ENCODE measurements around the gene SCAPER. TPM values are rescaled to one million over a fixed set of nuclear protein-coding genes. Genes with fewer than 3 reads are reported as not detected.

Gene SCAPER
- total and polyA plus RNA-seq, 4 donors = 3.3 to 18.0 (median 9.9) TPM

DNA sequence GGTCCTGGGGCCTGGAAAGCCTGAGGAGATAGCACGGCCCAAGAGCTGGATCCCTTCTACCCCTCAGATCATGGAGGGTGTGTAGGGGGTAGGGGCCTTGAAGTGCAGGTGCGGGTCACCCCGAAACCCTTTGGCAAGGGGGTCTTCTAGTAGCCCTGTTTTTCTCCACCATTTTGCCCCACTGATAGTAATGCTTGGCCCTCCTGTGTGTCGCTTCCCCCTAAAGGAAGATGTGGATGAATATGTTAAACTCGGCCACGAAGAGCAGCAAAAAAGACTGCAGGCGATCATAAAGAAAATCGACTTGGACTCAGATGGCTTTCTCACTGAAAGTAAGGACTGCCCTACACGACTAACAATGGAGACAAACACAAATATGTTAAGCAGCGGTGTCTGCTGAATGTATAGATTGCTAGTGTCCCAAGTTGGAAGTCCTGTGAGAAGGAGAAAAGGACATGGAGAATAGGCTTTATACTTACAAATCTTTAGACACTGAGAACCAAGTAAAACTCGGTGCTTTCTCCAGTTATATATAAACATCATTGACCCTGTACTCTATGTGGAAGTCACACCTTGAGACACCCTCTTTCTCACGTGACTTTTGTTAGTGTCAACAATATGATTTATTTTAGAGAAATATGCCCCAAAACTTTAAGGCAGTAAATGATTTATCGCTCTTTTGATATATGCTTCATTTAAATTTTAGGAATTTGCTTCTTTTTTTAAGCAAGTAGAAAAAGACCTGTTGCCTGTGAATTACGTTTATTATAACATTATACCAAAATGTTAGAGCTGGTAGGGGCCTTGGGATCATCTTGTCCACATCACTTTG is 27.2 kb upstream of the SCAPER start:
- TF ChIP-seq NR2F2 (IDR thresholded peaks at IDR 0.05) = no peak
- no peak for TF ChIP-seq FOXA1 (IDR thresholded peaks at IDR 0.05)
- no peak for TF ChIP-seq SP1 (IDR thresholded peaks at IDR 0.05)
- TF ChIP-seq RAD21 (IDR thresholded peaks at IDR 0.05) = no peak
- TF ChIP-seq GABPA (IDR thresholded peaks at IDR 0.05 in 1 of 2, conservative IDR thresholded peaks at IDR 0.05 in 1 of 2) = no peak
- no peak for TF ChIP-seq RXRA (IDR thresholded peaks at IDR 0.05)
- no peak for TF ChIP-seq TAF1 (conservative IDR thresholded peaks at IDR 0.05)
- H3K4me1 ChIP-seq (ENCODE audit: control insufficient read depth in 4 of 4, insufficient read depth in 4 of 4, low read length in 3 of 4) = peaks cover 2 to 17% (median 10%) of the 10 kb centered on the region in 4 donors
- H3K9ac ChIP-seq (ENCODE audit: low read depth in 1 of 2, low read length in 2 of 2) = peak overlapping the region; percentile 49 to 68
- no peaks in the 10 kb centered on the region for H3K27me3 ChIP-seq (ENCODE audit: control insufficient read depth in 4 of 4, insufficient read depth in 4 of 4, low read length in 3 of 4)
- 26% methylated on average over 14 of the region's 14 CpGs for WGBS
- H3K4me3 ChIP-seq (ENCODE audit: low read depth in 1 of 3, low read length in 3 of 3) = peak overlapping the region; percentile 61 to 94 (median 77)
- no peak for DNase-seq (ENCODE audit: low spot score)
- H3K36me3 ChIP-seq (ENCODE audit: control insufficient read depth in 4 of 4, insufficient read depth in 3 of 4, low read depth in 1 of 4, low read length in 3 of 4) = peaks cover under 1 to 11% (median 6%) of the 10 kb centered on the region in 4 donors
- no peaks in the 10 kb centered on the region for H3K9me3 ChIP-seq (ENCODE audit: control insufficient read depth in 4 of 4, low read length in 3 of 4)
- H3K27ac ChIP-seq (ENCODE audit: low read depth in 1 of 2, low read length in 2 of 2) = peak overlapping the region; percentile 42 to 43

DNA sequence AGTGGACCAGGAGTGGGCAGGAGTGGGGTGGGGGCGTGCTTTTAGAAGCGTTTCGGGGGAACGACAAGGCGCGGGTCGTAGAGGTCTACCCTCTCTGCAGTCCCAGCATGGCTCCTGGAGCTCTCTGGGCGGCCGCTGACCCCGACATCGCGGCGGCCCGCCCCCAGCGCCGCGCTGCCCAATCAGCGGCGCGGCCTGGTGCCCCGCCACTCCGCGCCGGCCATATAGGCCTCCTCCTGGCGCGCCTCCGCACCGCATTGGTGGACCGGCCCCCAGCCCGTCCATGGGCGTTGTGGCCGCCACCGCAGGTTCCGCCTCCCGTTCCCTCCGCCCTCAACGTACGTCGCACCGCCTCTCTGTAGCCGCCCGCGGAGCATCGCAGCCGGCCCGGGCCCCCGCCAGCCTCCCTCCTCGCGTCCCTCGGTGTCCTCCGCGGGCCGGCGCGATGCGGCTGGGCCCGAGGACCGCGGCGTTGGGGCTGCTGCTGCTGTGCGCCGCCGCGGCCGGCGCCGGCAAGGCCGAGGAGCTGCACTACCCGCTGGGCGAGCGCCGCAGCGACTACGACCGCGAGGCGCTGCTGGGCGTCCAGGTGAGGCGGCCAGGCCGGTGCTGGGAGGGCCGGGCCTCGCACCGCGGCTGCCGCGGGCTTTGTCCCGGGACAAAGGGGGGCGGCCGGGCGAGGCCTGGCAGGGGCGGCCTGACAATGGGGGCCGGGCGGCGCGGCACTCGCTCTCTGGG is 26.4 kb upstream of the SCAPER start, which contains the start of gene RCN2:
Gene RCN2 (plus strand): TSS at position 353 of the 738 bp plus-strand sequence. CDS start 93 bp downstream, at position 446.
- TF ChIP-seq HNF4G (IDR thresholded peaks at IDR 0.05) (no peak), YY1 (IDR thresholded peaks at IDR 0.05) (peak; percentile 65), RAD21 (IDR thresholded peaks at IDR 0.05) (peak in 1 of 2 donors; percentile 27), FOXA1 (IDR thresholded peaks at IDR 0.05) (no peak), HNF4A (conservative IDR thresholded peaks at IDR 0.05) (no peak), RXRA (IDR thresholded peaks at IDR 0.05) (peak in 1 of 2 donors; percentile 36), NR2F2 (IDR thresholded peaks at IDR 0.05) (peak; percentile 34), JUND (IDR thresholded peaks at IDR 0.05) (no peak), GABPA (IDR thresholded peaks at IDR 0.05 in 1 of 2, conservative IDR thresholded peaks at IDR 0.05 in 1 of 2) (no peak), FOXA2 (IDR thresholded peaks at IDR 0.05) (no peak), SP1 (IDR thresholded peaks at IDR 0.05) (peak; percentile 38), TAF1 (conservative IDR thresholded peaks at IDR 0.05) (peak; percentile 74)
- TF ChIP-seq, protein P1, sequence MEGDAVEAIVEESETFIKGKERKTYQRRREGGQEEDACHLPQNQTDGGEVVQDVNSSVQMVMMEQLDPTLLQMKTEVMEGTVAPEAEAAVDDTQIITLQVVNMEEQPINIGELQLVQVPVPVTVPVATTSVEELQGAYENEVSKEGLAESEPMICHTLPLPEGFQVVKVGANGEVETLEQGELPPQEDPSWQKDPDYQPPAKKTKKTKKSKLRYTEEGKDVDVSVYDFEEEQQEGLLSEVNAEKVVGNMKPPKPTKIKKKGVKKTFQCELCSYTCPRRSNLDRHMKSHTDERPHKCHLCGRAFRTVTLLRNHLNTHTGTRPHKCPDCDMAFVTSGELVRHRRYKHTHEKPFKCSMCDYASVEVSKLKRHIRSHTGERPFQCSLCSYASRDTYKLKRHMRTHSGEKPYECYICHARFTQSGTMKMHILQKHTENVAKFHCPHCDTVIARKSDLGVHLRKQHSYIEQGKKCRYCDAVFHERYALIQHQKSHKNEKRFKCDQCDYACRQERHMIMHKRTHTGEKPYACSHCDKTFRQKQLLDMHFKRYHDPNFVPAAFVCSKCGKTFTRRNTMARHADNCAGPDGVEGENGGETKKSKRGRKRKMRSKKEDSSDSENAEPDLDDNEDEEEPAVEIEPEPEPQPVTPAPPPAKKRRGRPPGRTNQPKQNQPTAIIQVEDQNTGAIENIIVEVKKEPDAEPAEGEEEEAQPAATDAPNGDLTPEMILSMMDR (IDR thresholded peaks at IDR 0.05; ENCODE audit: low read depth, low read length, missing input control) = no peak
- TF ChIP-seq, protein P2, sequence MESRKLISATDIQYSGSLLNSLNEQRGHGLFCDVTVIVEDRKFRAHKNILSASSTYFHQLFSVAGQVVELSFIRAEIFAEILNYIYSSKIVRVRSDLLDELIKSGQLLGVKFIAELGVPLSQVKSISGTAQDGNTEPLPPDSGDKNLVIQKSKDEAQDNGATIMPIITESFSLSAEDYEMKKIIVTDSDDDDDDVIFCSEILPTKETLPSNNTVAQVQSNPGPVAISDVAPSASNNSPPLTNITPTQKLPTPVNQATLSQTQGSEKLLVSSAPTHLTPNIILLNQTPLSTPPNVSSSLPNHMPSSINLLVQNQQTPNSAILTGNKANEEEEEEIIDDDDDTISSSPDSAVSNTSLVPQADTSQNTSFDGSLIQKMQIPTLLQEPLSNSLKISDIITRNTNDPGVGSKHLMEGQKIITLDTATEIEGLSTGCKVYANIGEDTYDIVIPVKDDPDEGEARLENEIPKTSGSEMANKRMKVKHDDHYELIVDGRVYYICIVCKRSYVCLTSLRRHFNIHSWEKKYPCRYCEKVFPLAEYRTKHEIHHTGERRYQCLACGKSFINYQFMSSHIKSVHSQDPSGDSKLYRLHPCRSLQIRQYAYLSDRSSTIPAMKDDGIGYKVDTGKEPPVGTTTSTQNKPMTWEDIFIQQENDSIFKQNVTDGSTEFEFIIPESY (IDR thresholded peaks at IDR 0.05) = no peak
- TF ChIP-seq, protein P3, sequence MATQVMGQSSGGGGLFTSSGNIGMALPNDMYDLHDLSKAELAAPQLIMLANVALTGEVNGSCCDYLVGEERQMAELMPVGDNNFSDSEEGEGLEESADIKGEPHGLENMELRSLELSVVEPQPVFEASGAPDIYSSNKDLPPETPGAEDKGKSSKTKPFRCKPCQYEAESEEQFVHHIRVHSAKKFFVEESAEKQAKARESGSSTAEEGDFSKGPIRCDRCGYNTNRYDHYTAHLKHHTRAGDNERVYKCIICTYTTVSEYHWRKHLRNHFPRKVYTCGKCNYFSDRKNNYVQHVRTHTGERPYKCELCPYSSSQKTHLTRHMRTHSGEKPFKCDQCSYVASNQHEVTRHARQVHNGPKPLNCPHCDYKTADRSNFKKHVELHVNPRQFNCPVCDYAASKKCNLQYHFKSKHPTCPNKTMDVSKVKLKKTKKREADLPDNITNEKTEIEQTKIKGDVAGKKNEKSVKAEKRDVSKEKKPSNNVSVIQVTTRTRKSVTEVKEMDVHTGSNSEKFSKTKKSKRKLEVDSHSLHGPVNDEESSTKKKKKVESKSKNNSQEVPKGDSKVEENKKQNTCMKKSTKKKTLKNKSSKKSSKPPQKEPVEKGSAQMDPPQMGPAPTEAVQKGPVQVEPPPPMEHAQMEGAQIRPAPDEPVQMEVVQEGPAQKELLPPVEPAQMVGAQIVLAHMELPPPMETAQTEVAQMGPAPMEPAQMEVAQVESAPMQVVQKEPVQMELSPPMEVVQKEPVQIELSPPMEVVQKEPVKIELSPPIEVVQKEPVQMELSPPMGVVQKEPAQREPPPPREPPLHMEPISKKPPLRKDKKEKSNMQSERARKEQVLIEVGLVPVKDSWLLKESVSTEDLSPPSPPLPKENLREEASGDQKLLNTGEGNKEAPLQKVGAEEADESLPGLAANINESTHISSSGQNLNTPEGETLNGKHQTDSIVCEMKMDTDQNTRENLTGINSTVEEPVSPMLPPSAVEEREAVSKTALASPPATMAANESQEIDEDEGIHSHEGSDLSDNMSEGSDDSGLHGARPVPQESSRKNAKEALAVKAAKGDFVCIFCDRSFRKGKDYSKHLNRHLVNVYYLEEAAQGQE (IDR thresholded peaks at IDR 0.05) = peak; percentile 31
- TF ChIP-seq, protein P4, sequence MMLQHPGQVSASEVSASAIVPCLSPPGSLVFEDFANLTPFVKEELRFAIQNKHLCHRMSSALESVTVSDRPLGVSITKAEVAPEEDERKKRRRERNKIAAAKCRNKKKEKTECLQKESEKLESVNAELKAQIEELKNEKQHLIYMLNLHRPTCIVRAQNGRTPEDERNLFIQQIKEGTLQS (IDR thresholded peaks at IDR 0.05) = no peak
- H3K9ac ChIP-seq (ENCODE audit: low read depth in 1 of 2, low read length in 2 of 2) = peak within 1 kb of the TSS; percentile 68 to 71
- H3K27me3 ChIP-seq (ENCODE audit: control insufficient read depth in 4 of 4, insufficient read depth in 4 of 4, low read length in 3 of 4) = no peaks in the 10 kb centered on the region
- no peaks in the 10 kb centered on the region for H3K9me3 ChIP-seq (ENCODE audit: control insufficient read depth in 4 of 4, low read length in 3 of 4)
- H3K4me3 ChIP-seq (ENCODE audit: low read depth in 1 of 3, low read length in 3 of 3) = peak within 1 kb of the TSS; percentile 70 to 94 (median 79)
- DNase-seq (ENCODE audit: low spot score) = peak; percentile 93
- H3K36me3 ChIP-seq (ENCODE audit: control insufficient read depth in 4 of 4, insufficient read depth in 3 of 4, low read depth in 1 of 4, low read length in 3 of 4) = peaks cover 0 to 11% (median 5%) of the 10 kb centered on the region in 4 donors
- peaks cover 2 to 17% (median 10%) of the 10 kb centered on the region in 4 donors for H3K4me1 ChIP-seq (ENCODE audit: control insufficient read depth in 4 of 4, insufficient read depth in 4 of 4, low read length in 3 of 4)
- WGBS = under 1% methylated on average over 96 of the region's 96 CpGs
- H3K27ac ChIP-seq (ENCODE audit: low read depth in 1 of 2, low read length in 2 of 2) = peak within 1 kb of the TSS; percentile 42 to 56
